Right atrium auricular region (tissue), 2 donors: ENCODE data around the gene OGFR. TPM values are rescaled to one million over a fixed set of nuclear protein-coding genes. Genes with fewer than 3 reads are reported as not detected.

Source experiments
- DNase-seq: peaks from one replicate; pipeline ENCODE4 v3.0.0-alpha.2; 2019; ENCODE audit warnings: low spot score
- H3K27ac ChIP-seq, 2 donors: fragments of 200-600 bp; sonication (generic); 1 replicate in 1 of 2; 2 replicates in 1 of 2; pipeline ENCODE4 v1.5.1; 2016 to 2019
- H3K27me3 ChIP-seq, 2 donors: fragments of 200-600 bp; sonication (generic); one replicate each; pipeline versions ENCODE4 v1.5.1 to v1.6.0; 2017 to 2019
- H3K36me3 ChIP-seq: fragments of 200-600 bp; sonication (generic); one replicate; pipeline ENCODE4 v1.5.1; 2016
- H3K4me1 ChIP-seq, 2 donors: fragments of 200-600 bp; sonication (generic); one replicate each; pipeline versions ENCODE4 v1.5.1 to v1.6.0; 2017 to 2019
- H3K4me3 ChIP-seq, 2 donors: fragments of 200-600 bp; sonication (generic); 1 replicate in 1 of 2; 2 replicates in 1 of 2; pipeline ENCODE4 v1.5.1; 2017 to 2019; ENCODE audit warnings: mild to moderate bottlenecking in 1 of 2, moderate library complexity in 1 of 2
- H3K9me3 ChIP-seq, 2 donors: fragments of 200-600 bp; sonication (generic); one replicate each; pipeline ENCODE4 v1.5.1; 2019
- total RNA-seq, 2 donors: library from RNA; depleted of rRNA; stranded (reverse); fragments of >200 nt; gene quantifications; one replicate each; pipeline ENCODE4 v1.1.0, GENCODE V29; 2016
- TF ChIP-seq, protein P1 (sequence below), 2 donors: fragments of 200-600 bp; sonication (generic); IDR thresholded peaks; one replicate each; pipeline ENCODE4 v1.5.1; 2019; ENCODE audit warnings: antibody characterized with exemption in 2 of 2

Gene OGFR
- total RNA-seq, 2 donors from 2014 or later: 17.3 to 31.2 TPM

DNA sequence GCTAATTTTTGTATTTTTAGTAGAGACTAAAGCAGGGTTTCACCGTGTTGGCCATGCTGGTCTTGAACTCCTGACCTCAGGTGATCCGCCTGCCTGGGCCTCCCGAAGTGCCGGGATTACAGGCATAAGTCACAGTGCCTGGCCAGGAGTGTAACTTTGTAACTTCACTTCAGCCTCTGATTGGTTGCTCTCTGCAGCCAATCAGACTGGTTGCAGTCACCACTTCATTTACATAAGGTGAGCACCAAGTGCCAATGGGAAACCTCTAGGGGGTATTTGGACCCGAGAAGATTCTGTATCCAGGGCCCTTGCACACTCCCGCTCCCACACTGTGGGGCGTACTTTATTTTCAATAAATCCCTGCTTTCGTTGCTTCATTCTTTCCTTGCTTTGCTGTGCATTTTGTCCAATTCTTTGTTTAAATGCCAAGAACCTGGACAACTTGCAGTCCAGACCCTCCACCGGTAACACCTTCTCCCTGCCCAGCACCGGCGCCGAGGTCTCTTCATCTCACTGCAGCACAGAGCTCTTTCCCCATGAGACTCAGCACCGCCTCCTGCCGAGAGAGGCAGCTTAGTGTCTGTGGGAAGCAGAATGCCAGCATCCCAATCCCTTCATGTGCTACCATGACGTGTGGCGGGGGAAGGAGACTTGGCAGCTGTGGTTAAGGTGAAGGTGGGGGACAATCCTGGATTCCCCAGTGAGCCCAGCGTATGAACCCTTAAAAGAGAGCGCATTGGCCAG is 22.3 kb upstream of the OGFR start:
- no peaks in the 10 kb centered on the region for H3K27me3 ChIP-seq
- DNase-seq: no peak
- H3K36me3 ChIP-seq: no peaks in the 10 kb centered on the region
- H3K9me3 ChIP-seq: no peaks in the 10 kb centered on the region
- H3K4me1 ChIP-seq: no peaks in the 10 kb centered on the region
- H3K4me3 ChIP-seq: no peak overlapping the region
- TF ChIP-seq, protein P1, sequence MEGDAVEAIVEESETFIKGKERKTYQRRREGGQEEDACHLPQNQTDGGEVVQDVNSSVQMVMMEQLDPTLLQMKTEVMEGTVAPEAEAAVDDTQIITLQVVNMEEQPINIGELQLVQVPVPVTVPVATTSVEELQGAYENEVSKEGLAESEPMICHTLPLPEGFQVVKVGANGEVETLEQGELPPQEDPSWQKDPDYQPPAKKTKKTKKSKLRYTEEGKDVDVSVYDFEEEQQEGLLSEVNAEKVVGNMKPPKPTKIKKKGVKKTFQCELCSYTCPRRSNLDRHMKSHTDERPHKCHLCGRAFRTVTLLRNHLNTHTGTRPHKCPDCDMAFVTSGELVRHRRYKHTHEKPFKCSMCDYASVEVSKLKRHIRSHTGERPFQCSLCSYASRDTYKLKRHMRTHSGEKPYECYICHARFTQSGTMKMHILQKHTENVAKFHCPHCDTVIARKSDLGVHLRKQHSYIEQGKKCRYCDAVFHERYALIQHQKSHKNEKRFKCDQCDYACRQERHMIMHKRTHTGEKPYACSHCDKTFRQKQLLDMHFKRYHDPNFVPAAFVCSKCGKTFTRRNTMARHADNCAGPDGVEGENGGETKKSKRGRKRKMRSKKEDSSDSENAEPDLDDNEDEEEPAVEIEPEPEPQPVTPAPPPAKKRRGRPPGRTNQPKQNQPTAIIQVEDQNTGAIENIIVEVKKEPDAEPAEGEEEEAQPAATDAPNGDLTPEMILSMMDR (IDR thresholded peaks at IDR 0.05): no peak
- H3K27ac ChIP-seq: no peak overlapping the region

DNA sequence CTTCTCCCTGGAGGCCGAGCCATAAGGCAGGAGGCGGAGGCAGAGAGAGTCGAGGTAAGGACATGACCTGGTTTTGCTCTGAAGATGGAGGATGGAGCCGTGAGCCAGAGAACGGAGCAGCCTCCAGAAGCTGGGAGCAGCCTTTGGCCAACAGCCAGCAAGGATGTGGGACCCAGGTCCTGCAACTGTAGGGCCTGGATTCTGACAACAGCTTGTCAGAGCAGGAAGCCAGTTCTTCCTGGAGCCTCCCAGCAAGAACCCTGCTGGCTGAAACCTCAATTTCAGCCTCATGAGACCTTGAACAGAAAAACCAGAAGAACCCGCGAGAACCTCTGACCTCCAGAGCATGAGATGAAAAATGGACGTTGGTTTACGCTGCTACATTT is 21.7 kb upstream of the OGFR start:
- no peak overlapping the region for H3K27ac ChIP-seq
- no peaks in the 10 kb centered on the region for H3K9me3 ChIP-seq
- H3K4me3 ChIP-seq: no peak overlapping the region
- no peaks in the 10 kb centered on the region for H3K36me3 ChIP-seq
- DNase-seq: no peak
- TF ChIP-seq, protein P1 (IDR thresholded peaks at IDR 0.05): no peak
- no peaks in the 10 kb centered on the region for H3K4me1 ChIP-seq
- no peaks in the 10 kb centered on the region for H3K27me3 ChIP-seq

DNA sequence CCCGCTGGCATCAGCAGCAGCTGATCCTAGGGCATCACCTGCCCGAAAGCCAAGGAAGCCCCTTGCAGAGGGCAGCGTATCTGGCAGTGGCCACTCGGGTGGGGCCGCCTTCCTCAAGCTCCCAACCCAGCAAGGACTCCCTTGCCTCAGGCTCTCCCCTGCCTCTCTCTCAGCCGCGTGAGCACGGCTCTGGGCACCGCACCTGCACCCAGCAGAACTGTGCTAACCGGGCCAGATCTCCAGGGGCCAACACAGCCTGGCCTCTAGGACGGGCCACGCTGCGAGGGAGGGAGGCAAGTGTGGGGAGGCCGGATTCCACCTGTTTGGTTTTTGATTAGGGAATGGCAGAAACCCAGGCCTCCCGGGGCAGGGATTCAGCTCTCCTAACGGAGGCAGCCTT is 20.1 kb upstream of the OGFR start:
- Histone ChIP-seq H3K9me3 (no peaks in the 10 kb centered on the region), H3K27ac (no peak overlapping the region), H3K4me1 (no peaks in the 10 kb centered on the region), H3K27me3 (no peaks in the 10 kb centered on the region), H3K4me3 (no peak overlapping the region), H3K36me3 (no peaks in the 10 kb centered on the region)
- no peak for DNase-seq
- TF ChIP-seq, protein P1 (IDR thresholded peaks at IDR 0.05): no peak

DNA sequence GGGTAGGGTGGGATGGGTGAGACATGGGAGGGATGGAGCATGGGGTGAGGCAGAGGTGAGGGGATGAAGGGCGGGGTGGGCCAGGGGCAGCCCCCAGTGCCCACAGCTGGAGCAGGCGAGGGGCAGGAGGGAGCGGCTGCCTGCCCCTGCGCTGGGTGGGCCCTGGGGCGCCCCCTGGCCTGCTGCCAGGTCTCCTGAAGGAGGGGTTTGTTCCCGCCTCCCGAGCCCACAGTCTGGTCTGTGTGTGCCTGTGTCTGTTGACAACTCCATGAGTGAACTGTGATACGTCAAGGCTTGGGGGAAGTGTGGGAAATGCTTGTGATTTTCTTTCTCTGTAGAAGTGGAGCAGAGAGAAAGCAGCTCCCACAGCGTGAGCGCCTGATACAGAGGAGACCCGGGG is 19.2 kb upstream of the OGFR start:
- Histone ChIP-seq H3K9me3 (no peaks in the 10 kb centered on the region), H3K36me3 (no peaks in the 10 kb centered on the region), H3K4me1 (no peaks in the 10 kb centered on the region), H3K27ac (no peak overlapping the region), H3K27me3 (no peaks in the 10 kb centered on the region), H3K4me3 (no peak overlapping the region)
- no peak for DNase-seq
- TF ChIP-seq, protein P1 (IDR thresholded peaks at IDR 0.05): no peak

DNA sequence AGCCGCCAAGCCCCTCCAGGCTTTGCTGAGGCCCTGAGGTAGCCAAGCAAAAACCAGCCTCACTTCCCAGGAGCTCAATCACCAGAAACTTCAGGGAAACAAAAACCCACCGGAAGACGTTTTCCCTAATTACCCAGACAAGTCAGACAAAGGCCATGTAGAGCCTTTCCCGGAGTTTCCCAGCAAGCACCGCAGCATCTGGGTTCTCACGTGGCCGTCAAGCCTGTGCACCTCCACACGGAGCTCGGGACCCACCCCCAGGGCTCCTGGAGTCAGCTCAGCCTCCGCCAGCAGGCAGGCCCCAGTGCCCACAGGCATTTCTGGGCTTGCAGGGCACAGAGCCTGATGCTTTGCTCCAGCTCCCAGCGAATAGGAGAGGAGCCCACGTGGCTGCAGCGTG is 18.5 kb upstream of the OGFR start:
- Histone ChIP-seq H3K36me3 (no peaks in the 10 kb centered on the region), H3K27ac (no peak overlapping the region), H3K4me3 (no peak overlapping the region), H3K27me3 (no peaks in the 10 kb centered on the region), H3K4me1 (peaks cover 0 to under 1% of the 10 kb centered on the region in 2 donors), H3K9me3 (no peaks in the 10 kb centered on the region)
- no peak for DNase-seq
- TF ChIP-seq, protein P1 (IDR thresholded peaks at IDR 0.05): no peak

DNA sequence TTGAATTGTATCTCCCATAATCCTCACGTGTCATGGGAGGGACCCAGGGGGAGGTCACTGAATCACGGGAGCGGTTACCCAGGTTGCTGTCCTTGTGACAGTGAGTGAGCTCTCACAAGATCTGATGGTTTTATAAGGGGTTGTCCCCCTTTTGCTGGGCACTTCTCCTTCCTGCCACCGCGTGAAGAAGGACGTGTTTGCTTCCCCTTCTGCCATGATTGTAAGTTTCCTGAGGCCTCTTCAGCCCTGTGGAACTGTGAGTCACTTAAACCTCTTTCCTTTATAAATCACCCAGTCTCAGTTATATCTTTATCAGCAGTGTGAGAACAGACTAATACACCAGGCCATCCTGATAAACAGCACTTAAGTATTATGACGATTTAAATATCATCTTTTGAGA is 17.3 kb upstream of the OGFR start:
- DNase-seq: no peak
- no peak overlapping the region for H3K4me3 ChIP-seq
- TF ChIP-seq, protein P1 (IDR thresholded peaks at IDR 0.05): no peak
- H3K9me3 ChIP-seq: no peaks in the 10 kb centered on the region
- H3K27ac ChIP-seq: no peak overlapping the region
- H3K36me3 ChIP-seq: no peaks in the 10 kb centered on the region
- H3K27me3 ChIP-seq: no peaks in the 10 kb centered on the region
- H3K4me1 ChIP-seq: peaks cover 0 to 6% of the 10 kb centered on the region in 2 donors
